Neural cell (in vitro differentiated cells): ENCODE measurements around the gene INO80. TPM values are rescaled to one million over a fixed set of nuclear protein-coding genes. Genes with fewer than 3 reads are reported as not detected.
"Not testable (repeated sequence)": the region's sequence is repeated elsewhere in the genome, so short reads cannot be mapped to it uniquely, and the experiment has no call there.

Experiments used
- H2AFZ ChIP-seq: fragments of 200-600, 300-800 bp; sonication (generic), shearing (Covaris generic); 2 replicates; pipeline ENCODE4 v1.6.0; 2014; ENCODE audit warnings: low read depth, mild to moderate bottlenecking, antibody characterized with exemption, low read length, moderate library complexity
- H3F3A ChIP-seq: fragments of 200-600 bp; shearing (Covaris generic); 2 replicates; pipeline ENCODE4 v1.6.1; 2016; ENCODE audit warnings: mild to moderate bottlenecking, moderate library complexity, mixed read lengths, antibody characterized with exemption, low read length; ENCODE audit not compliant: insufficient read depth, poor library complexity, severe bottlenecking
- H3K27ac ChIP-seq: fragments of 200-600, 300-800 bp; sonication (generic), shearing (Covaris generic); 2 replicates; pipeline ENCODE4 v1.5.1; 2014; ENCODE audit warnings: mild to moderate bottlenecking, low read length, moderate library complexity
- H3K27me3 ChIP-seq: fragments of 300-800, 200-600 bp; sonication (generic), shearing (Covaris generic); 2 replicates; pipeline ENCODE4 v1.6.0; 2014; ENCODE audit warnings: mild to moderate bottlenecking, low read depth, low read length, moderate library complexity; ENCODE audit not compliant: insufficient read depth
- H3K36me3 ChIP-seq: fragments of 300-800, 200-600 bp; sonication (generic), shearing (Covaris generic); 2 replicates; pipeline ENCODE4 v1.5.1; 2014; ENCODE audit warnings: mild to moderate bottlenecking, antibody characterized with exemption, low read length, moderate library complexity; ENCODE audit not compliant: insufficient read depth
- H3K4me2 ChIP-seq: fragments of 300-800, 200-600 bp; sonication (generic), shearing (Covaris generic); 2 replicates; pipeline ENCODE4 v1.6.0; 2014; ENCODE audit warnings: mild to moderate bottlenecking, low read length
- H3K4me3 ChIP-seq: fragments of 300-800, 200-600 bp; sonication (generic), shearing (Covaris generic); 2 replicates; pipeline ENCODE4 v1.5.1; 2014; ENCODE audit warnings: mild to moderate bottlenecking, low read length, moderate library complexity
- H3K79me2 ChIP-seq: fragments of 200-600 bp; shearing (Covaris generic); replicated peaks from 2 replicates; pipeline ENCODE4 v1.6.0; 2014; ENCODE audit warnings: mild to moderate bottlenecking, low read length, moderate library complexity; ENCODE audit not compliant: insufficient read depth
- H3K9ac ChIP-seq: fragments of 300-800, 200-600 bp; sonication (generic), shearing (Covaris generic); 2 replicates; pipeline ENCODE4 v1.6.1; 2016; ENCODE audit warnings: mild to moderate bottlenecking, low read length, mixed read lengths
- H3K9me2 ChIP-seq: fragments of 200-600 bp; shearing (Covaris generic); 2 replicates; pipeline ENCODE4 v1.6.1; 2016; ENCODE audit warnings: mild to moderate bottlenecking, low read length, mixed read lengths; ENCODE audit not compliant: insufficient read depth
- H3K9me3 ChIP-seq: fragments of 200-600, 300-800 bp; sonication (generic), shearing (Covaris generic); 2 replicates; pipeline ENCODE4 v1.6.1; 2016; ENCODE audit warnings: mild to moderate bottlenecking, mixed run types, low read length, moderate library complexity, mixed read lengths
- H4K20me1 ChIP-seq: fragments of 200-600 bp; shearing (Covaris generic); 2 replicates; pipeline ENCODE4 v1.6.1; 2016; ENCODE audit warnings: mild to moderate bottlenecking, mixed run types; ENCODE audit not compliant: insufficient read depth
- EP300 ChIP-seq: fragments of 450-650 bp; conservative IDR thresholded peaks from 2 replicates; pipeline ENCODE4 v1.6.1; 2014; ENCODE audit warnings: antibody characterized with exemption, mild to moderate bottlenecking, moderate library complexity; ENCODE audit not compliant: poor library complexity, severe bottlenecking
- EZH2 ChIP-seq: fragments of 200-600, 300-800 bp; shearing (Covaris generic), sonication (generic); IDR thresholded peaks from 2 replicates; pipeline ENCODE4 v1.6.1; 2014; ENCODE audit warnings: antibody characterized with exemption, low read length, borderline replicate concordance, mild to moderate bottlenecking; ENCODE audit not compliant: insufficient read depth, poor library complexity, severe bottlenecking
- MXI1 ChIP-seq: fragments of 450-650 bp; conservative IDR thresholded peaks from 2 replicates; pipeline ENCODE4 v1.6.1; 2014; ENCODE audit warnings: antibody characterized with exemption, mild to moderate bottlenecking; ENCODE audit not compliant: poor library complexity, severe bottlenecking
- POLR2AphosphoS5 ChIP-seq: IDR thresholded peaks from 2 replicates; pipeline ENCODE4 v1.6.1; 2012
- RAD21 ChIP-seq: fragments of 450-650 bp; conservative IDR thresholded peaks from 2 replicates; pipeline ENCODE4 v1.6.1; 2014; ENCODE audit warnings: antibody characterized with exemption, mild to moderate bottlenecking, moderate library complexity
- REST ChIP-seq: IDR thresholded peaks from 2 replicates; pipeline ENCODE4 v1.6.1; 2012; ENCODE audit warnings: borderline replicate concordance
- SMC3 ChIP-seq: fragments of 450-650 bp; conservative IDR thresholded peaks from 2 replicates; pipeline ENCODE4 v1.6.1; 2014; ENCODE audit warnings: antibody characterized with exemption, mild to moderate bottlenecking, moderate library complexity; ENCODE audit not compliant: poor library complexity
- TAF1 ChIP-seq: IDR thresholded peaks from 2 replicates; pipeline ENCODE4 v1.6.1; 2012; ENCODE audit warnings: low read depth
- polyA plus RNA-seq: library from polyadenylated mRNA; depleted of rRNA; stranded (reverse); fragments of >200 nt; gene quantifications from 2 replicates; pipeline ENCODE4 v1.2.3, GENCODE V29; 2014
- TF ChIP-seq, protein P1 (sequence below): fragments of 450-650 bp; IDR thresholded peaks from 2 replicates; pipeline ENCODE4 v1.5.1; 2014; ENCODE audit warnings: antibody characterized with exemption, mild to moderate bottlenecking, moderate library complexity; ENCODE audit not compliant: poor library complexity, severe bottlenecking

The INO80 gene
- polyA plus RNA-seq, 1 donor from 2014 or later = 8.4 TPM

DNA sequence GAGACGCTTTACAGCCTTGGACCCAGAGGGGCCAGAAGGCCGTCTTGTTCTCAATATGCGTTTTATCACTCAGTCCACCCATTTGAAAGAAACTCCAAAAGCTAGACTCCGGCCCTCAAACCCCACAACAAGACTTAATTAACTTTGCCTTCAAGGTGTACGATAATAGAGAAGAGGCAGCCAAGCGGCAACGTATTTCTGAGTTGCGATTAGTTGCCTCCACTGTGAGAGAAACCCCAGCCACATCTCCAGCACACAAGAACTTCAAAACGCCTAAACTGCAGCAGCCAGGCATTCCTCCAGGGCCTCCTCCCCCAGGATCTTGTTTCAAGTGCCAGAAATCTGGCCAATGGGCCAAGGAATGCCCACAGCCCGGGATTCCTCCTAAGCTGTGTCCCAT is 17.4 kb upstream of the INO80 start:
- H3K79me2 ChIP-seq = no peaks in the 10 kb centered on the region
- H3F3A ChIP-seq = no peaks in the 10 kb centered on the region
- H4K20me1 ChIP-seq = no peaks in the 10 kb centered on the region
- H2AFZ ChIP-seq = no peak overlapping the region
- H3K27ac ChIP-seq = no peak overlapping the region
- H3K9me3 ChIP-seq = no peaks in the 10 kb centered on the region
- H3K36me3 ChIP-seq = no peaks in the 10 kb centered on the region
- no peak overlapping the region for H3K9ac ChIP-seq
- no peak overlapping the region for H3K4me3 ChIP-seq
- H3K4me2 ChIP-seq = no peak overlapping the region
- no peaks in the 10 kb centered on the region for H3K27me3 ChIP-seq
- H3K9me2 ChIP-seq = no peaks in the 10 kb centered on the region
- TF ChIP-seq SMC3 (no peak), POLR2AphosphoS5 (no peak), RAD21 (no peak), REST (no peak)

DNA sequence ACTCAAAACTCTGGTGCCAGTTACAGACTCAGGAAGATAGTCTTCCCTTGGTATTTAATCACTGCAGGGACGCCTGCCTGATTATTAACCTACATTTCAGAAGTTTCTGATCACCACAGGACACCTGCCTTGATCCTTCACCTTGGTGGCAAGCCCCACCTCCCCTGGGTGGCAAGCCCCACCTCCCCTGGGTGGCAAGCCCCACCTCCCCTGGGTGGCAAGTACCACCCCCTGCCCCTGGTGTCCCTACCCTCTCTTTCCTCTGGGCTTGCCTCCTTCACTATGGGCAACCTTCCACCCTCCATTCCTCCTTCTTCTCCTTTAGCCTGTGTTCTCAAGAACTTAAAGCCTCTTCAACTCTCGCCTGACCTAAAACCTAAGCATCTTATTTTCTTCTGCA is 16.0 kb upstream of the INO80 start:
- H3K4me2 ChIP-seq, H3K9ac ChIP-seq, H3F3A ChIP-seq, H4K20me1 ChIP-seq, H3K4me3 ChIP-seq, H3K36me3 ChIP-seq, H3K27me3 ChIP-seq, H3K79me2 ChIP-seq, H3K9me2 ChIP-seq, H3K27ac ChIP-seq, H3K9me3 ChIP-seq, H2AFZ ChIP-seq: not testable (repeated sequence)

DNA sequence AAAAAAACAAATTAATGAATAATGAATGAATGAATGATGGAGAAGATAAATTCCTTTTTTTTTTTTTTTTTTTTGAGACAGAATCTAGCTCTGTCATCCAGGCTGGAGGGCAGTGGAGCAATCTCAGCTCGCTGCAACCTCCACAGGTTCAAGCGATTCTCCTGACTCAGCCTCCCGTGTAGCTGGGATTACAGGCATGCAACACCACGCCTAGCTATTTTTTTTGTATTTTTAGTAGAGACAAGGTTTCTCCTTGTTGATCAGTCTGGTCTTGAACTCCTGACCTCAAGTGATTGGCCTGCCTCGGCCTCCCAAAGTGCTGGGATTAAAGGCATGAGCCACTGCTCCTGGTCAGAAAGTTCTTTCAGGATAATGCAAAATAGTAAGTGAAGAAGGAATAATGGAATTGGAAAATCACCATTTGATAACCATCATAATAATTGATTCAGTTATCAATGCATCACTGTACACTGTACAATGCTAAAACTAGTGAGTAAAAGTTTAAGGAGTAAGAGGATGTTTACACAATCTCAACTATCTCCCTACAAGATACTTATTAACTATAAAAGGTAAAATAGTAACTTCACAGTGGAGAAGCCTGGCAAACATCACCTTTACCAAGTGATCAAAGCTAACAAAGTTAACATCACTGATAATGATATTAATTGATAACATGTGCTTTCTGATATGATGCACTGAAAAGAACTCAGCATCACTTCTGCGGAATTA is 12.3 kb upstream of the INO80 start:
- no peak for TF ChIP-seq POLR2AphosphoS5
- no peak for TF ChIP-seq MXI1
- no peak for TF ChIP-seq EZH2
- no peak for TF ChIP-seq EP300
- no peak for TF ChIP-seq TAF1
- TF ChIP-seq RAD21 = no peak
- no peak for TF ChIP-seq SMC3
- TF ChIP-seq, protein P1, sequence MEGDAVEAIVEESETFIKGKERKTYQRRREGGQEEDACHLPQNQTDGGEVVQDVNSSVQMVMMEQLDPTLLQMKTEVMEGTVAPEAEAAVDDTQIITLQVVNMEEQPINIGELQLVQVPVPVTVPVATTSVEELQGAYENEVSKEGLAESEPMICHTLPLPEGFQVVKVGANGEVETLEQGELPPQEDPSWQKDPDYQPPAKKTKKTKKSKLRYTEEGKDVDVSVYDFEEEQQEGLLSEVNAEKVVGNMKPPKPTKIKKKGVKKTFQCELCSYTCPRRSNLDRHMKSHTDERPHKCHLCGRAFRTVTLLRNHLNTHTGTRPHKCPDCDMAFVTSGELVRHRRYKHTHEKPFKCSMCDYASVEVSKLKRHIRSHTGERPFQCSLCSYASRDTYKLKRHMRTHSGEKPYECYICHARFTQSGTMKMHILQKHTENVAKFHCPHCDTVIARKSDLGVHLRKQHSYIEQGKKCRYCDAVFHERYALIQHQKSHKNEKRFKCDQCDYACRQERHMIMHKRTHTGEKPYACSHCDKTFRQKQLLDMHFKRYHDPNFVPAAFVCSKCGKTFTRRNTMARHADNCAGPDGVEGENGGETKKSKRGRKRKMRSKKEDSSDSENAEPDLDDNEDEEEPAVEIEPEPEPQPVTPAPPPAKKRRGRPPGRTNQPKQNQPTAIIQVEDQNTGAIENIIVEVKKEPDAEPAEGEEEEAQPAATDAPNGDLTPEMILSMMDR = no peak
- TF ChIP-seq REST = no peak
- H3K27ac ChIP-seq = no peak overlapping the region
- H4K20me1 ChIP-seq = no peaks in the 10 kb centered on the region
- H3K9ac ChIP-seq = no peak overlapping the region
- no peak overlapping the region for H2AFZ ChIP-seq
- H3K27me3 ChIP-seq = no peaks in the 10 kb centered on the region
- no peaks in the 10 kb centered on the region for H3K9me3 ChIP-seq
- H3K4me3 ChIP-seq = no peak overlapping the region
- H3K4me2 ChIP-seq = no peak overlapping the region
- no peaks in the 10 kb centered on the region for H3F3A ChIP-seq
- no peaks in the 10 kb centered on the region for H3K9me2 ChIP-seq
- H3K79me2 ChIP-seq = no peaks in the 10 kb centered on the region
- no peaks in the 10 kb centered on the region for H3K36me3 ChIP-seq
